Measurements from ENCODE around the gene UBE2E1.

- TF ChIP-seq CTCF (IDR thresholded peaks at IDR 0.05) (no peak), EP300 (IDR thresholded peaks at IDR 0.05) (no peak), POLR2AphosphoS5 (IDR thresholded peaks at IDR 0.05) (no peak)
Observed at GRCh38 chr3:23826382-23827064, 20.8 kb downstream of the UBE2E1 start.

Data from gastroesophageal sphincter (tissue), 3 donors.